NCI-H1417 (cell line): Measurements from ENCODE around the gene SCNN1B.
"Not testable (repeated sequence)": the region's sequence is repeated elsewhere in the genome, so short reads cannot be mapped to it uniquely, and the experiment has no call there.

Source experiments
- DNase-seq, 3 experiments: peaks; one replicate each; lab custom pipeline; 2025; lab: John Stamatoyannopoulos, UW

SCNN1B gene

GRCh38 chr16:23355106-23355670 is 53.1 kb downstream of the SCNN1B start:
- DNase-seq, result no peak

DNA sequence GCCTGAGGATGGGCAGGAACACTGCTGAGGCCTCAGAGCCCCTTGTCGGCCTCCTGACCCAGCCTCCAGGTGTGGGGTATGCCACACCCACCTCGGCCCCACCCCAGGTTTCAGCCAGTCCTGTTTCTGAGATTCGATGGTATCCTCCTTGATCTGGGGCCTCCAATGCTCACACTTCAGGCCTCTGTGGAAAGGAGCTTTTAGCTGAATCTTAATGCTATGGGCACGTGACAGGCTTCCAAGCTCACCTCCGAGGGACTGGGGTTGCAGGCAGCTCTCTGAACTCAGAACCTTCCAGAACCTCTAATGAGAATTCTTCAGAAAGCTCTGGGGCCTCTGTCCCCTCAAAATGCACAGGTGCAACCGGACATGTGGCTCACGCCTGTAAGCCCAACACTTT is 54.8 kb downstream of the SCNN1B start:
- DNase-seq, result no peak

DNA sequence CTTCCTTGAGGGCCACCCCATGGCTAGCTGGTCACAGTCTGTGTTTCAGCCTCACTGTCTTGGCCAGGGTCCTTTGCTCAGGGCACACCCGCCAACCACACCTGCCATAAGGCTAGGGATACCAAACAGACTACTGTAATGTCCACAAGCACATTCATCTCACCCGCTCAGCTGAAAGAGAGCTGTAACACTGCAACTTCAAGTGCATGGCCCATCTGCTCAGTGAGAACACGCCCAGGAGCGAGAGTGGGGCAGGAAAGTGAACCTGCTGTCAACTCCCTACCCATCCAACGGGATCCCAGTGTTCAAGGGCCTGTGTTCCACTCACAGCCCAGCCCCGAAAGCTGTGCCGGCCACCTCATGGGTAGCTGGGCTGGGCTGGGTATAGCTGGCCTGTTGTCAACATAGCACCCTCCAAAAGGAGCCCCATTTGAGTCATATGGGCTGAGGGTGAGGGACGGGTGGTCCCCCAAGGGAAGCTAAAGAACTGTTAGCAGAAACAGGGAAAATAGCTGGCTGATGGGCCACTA is 55.7 kb downstream of the SCNN1B start:
- no peak for DNase-seq

DNA sequence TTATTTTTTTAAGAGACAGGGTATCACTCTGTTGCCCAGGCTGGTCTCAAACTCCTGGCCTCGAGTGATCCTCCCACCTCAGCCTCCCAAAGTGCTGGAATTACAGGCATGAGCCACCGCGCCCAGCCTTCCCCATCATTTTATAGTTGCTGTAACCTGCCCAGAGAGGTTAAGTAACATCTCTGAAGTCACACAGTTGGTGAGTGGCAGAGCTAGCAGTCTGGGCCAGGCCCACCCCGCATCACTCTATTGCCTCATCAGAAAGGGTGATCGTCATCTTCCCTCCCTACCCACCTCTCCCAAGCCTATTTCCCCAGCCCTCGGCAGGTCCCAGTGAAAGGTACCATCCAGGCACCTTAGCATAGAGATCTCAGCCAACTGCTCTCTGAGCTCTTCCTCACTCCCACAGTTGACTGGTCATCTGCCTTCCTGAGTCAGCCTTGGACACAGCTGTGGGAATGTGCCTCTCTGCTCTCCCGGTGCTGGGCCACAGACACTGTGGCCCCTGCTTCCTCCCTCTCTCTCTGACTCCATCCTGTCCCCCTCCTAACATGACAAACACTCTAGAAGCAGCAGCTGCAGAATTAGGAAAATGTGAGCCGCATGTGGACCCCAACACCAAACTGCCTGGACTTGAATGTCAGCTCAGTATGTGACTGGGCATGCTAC is 57.1 kb downstream of the SCNN1B start:
- no peak for DNase-seq

DNA sequence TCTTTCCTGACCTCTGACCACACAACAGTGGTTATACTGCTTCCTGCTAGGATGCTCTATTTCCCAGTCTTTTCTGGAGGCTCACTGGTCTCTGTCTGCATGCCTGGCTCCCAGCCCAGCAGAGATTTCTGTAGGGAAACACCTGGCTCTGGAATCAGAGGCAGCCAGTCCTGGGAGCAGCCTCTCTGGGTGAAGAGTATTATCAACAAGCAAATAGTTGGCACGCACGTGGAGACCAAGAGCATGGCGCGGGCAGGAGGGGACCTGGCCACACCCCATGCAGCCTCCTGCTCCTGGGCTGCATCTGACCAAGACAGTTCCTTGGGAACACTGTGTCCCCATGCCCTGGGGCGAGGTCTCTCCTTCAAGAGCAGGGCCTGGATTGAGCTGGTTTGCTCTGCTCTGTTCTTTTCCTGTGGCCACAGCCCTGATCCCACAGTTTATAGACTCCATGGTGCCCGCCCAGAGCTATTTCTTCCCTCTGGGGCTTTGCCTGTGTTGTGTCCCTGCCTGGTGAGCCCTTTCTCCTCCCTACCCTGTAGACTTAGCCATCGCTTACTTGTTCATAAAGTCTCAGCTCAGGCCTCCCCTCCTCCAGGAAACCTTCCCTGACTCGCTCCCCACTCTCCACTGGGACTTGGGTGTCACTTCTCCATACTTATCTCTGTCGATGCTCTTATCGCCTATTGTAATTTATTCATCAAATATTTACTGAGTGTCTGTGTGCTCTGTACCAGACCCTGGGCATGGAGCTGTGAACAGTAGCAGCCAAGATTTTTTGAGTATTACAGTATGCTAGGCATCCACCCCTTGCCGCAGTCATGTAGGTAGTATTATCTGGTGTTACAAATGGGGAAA is 60.6 kb downstream of the SCNN1B start:
- peak in 2 of 3 experiments; percentile 28 to 42 for DNase-seq

GRCh38 chr16:23365602-23366240 is 63.6 kb downstream of the SCNN1B start:
- DNase-seq, result no peak

DNA sequence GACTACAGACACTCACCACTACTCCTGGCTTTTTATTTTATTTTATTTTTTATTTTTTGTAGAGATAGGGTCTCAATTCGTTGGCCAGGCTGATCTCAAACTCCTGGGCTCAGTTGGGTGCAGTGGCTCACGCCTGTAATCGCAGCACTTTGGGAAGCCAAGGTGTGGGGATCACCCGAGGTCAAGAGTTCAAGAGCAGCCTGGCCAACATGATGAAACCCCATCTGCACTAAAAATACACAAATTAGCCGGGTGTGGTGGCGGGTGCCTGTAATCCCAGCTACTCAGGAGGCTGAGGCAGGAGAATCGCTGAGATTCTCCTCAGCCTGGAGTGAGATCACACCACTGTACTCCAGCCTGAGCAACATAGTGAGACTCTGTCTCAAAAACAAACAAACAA is 64.2 kb downstream of the SCNN1B start:
- DNase-seq, result not testable (repeated sequence)

- no peak for DNase-seq
These were observed 65.5 kb downstream of the SCNN1B start for GRCh38 chr16:23367564-23367963.

- DNase-seq, result no peak
These were observed 65.9 kb downstream of the SCNN1B start for GRCh38 chr16:23367988-23368387.

DNA sequence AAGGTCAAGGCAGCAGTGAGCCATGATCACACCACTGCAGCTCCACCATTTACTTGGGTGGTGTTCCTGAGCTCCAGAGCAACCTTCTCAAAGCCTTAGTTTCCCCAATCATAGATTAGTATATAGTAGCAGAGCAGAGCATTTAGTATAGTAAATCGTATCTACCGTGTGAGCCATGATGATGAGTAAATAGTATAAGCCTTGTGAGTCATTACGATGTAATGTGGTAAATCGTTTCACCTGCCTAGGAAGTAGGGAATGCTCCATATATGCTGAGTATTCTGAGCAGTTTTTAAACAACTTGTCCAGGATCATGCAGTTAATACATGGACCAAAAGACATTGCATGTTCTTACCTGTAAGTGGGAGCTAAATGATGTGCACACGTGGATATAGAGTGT is 66.4 kb downstream of the SCNN1B start:
- DNase-seq, result no peak

GRCh38 chr16:23369416-23369815 is 67.3 kb downstream of the SCNN1B start:
- DNase-seq, result peak in 1 of 3 experiments; percentile 6

DNA sequence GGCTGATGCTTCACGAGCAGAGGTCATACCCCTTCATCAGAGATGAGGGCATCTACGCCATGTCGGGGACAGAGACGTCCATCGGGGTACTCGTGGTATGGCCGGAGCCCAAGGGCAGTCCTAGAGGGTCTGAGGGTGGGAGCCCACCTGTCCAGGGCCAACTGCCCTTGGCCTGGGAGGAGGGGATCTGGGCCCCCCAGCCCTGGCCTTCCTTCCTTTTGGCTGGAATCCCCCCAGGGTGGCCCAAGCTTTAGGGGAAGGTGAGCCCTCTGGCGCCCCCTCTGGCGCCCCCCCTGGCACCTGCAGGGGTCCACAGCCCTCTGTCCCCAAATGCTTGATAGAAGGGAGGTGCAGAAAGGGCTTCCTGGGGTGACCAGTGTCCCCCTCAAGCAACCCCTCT is 69.3 kb downstream of the SCNN1B start:
- DNase-seq, result no peak

DNA sequence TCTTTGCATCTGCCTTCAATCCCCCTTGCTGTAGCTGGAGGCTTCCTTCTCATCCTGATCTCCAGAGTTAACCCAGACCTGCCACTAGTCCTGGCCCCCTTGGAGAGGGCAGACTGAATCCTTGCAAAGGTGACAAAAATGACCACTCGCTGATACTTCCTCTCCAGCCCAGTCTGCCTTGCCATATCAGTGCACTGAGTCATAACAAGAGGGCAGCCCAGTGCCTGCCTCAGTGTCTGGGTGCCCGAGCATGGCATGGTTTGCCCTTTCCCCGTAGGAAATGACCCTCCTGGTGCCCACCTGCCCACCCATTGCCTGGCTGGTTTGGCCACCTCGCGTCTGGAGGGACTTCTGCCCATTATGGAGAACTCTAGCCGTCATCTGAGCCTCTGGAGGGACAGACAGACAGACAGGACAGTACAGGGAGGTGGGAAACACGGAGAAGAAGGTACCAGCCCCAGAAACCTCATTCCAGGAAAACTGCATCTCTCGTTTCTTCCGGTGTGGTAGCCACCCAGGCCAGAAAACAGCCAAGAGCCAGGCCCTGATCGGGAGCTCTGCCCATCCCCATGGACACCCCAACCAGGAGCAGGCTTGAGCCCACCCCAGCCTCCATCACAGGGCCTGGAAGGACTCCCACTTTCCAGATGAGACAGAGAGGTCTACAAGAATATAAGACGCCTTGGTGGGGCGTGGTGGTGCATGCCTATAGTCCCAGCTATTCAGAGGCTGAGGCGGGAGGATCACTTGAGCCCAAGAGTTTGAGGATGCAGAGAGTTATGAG is 71.5 kb downstream of the SCNN1B start:
- no peak for DNase-seq

- DNase-seq, result no peak
These were observed 72.8 kb downstream of the SCNN1B start for GRCh38 chr16:23374721-23375510.

- no peak for DNase-seq
These were observed 73.5 kb downstream of the SCNN1B start for GRCh38 chr16:23375643-23376042.

DNA sequence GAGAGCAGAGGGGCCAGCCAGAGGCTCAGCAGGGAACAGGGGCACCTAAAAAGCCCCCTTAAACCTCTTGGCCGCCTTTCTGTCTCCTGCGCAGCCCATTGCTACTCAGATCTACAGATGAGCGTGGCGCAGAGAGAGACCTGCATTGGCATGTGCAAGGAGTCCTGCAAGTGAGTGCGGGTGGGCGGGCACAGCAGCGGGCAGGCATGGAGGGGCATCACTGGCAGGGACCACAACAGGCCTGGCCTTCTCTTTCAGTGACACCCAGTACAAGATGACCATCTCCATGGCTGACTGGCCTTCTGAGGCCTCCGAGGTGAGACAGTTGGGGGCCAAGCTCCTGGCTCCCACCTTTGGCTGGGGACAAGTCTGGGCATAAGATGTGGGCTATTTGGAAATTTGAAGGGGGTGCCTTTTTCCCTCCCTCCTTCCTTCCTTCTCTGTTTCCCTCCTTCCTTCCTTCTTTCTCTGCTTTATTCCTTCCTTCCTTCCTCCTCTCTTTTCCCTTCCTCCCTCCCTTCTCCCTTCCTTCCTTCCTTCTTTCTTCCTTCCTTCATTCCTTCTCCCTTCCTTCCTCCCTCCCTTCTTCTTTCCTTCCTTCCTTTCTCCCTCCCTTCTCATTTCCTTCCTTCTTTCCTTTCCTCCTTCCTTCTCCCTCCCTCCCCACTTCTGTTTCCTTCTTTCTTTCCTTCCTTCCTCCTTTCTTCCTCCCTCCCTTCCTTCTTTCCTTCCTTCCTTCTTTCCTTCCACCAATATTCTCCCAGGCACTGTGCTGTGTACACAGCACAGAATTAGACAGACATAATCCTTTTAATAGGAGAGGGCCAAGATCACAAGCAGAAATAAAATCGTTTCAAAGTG is 75.2 kb downstream of the SCNN1B start:
- DNase-seq, result no peak

- no peak for DNase-seq
These were observed 76.2 kb downstream of the SCNN1B start for GRCh38 chr16:23378256-23378655.

DNA sequence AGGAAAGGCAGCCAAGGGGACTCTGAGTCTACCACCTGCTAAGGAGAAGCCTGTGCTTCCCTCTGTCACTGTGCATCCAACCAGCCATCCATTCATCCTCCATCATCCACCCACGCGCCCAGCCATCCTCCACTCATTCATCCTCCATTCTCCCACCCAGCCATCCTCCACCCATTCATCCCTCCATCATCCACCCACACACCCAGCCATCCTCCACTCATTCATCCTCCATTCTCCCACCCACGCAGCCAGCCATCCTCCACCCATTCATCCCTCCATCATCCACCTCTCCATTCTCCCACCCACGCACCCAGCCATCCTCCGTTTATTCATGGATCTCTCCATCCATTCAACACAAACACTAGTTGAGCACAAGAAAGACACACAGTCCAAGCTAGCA is 76.8 kb downstream of the SCNN1B start:
- DNase-seq, result no peak

- DNase-seq, result no peak
These were observed 77.6 kb downstream of the SCNN1B start for GRCh38 chr16:23379707-23380106.

DNA sequence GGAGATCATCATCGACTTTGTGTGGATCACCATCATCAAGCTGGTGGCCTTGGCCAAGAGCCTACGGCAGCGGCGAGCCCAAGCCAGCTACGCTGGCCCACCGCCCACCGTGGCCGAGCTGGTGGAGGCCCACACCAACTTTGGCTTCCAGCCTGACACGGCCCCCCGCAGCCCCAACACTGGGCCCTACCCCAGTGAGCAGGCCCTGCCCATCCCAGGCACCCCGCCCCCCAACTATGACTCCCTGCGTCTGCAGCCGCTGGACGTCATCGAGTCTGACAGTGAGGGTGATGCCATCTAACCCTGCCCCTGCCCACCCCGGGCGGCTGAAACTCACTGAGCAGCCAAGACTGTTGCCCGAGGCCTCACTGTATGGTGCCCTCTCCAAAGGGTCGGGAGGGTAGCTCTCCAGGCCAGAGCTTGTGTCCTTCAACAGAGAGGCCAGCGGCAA is 78.4 kb downstream of the SCNN1B start:
- DNase-seq, result no peak
